Hematopoietic multipotent progenitor cell treated with erythropoietin and hydrocortisone succinate and interleukin-3 and kit ligand, for 17 days (in vitro differentiated cells): ENCODE measurements around the gene HNRNPF.

Experiments used
- DNase-seq: peaks from one replicate; pipeline ENCODE4 v3.0.0-alpha.2; 2015; ENCODE audit warnings: low spot score

HNRNPF gene

GRCh38 chr10:43376828-43377423, 32.1 kb downstream of the HNRNPF start:
- DNase-seq: no peak

GRCh38 chr10:43376046-43376635, 32.8 kb downstream of the HNRNPF start:
- no peak for DNase-seq

DNA sequence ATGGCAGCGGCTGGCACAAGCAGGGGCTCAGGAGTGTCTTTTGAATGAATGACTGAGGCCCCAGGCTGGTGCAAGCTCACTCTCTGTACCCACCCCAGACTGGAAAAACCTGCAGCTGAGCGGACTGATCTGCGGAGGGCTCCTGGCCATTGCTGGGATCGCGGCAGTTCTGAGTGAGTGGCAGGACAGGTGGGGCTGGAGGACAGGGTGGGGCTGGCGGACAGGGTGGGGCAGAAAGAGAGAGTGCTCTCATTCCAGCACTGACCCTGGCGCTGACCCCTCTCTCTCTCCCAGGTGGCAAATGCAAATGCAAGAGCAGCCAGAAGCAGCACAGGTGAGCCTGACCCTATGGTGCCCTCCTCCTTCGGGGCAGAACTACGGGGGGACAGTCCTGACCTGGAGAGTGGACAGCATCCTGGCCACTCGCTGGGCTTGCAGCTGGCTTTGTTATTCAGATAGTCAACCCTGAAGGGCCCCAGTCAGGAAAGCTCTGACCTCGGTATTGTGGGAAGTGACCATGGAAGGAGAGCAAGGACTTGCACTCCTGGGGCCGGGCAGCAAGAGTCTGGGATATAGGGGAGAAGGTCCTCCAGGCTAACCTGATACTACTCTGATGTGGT, 33.5 kb downstream of the HNRNPF start:
- DNase-seq: no peak

GRCh38 chr10:43374194-43374593, 34.8 kb downstream of the HNRNPF start:
- no peak for DNase-seq

DNA sequence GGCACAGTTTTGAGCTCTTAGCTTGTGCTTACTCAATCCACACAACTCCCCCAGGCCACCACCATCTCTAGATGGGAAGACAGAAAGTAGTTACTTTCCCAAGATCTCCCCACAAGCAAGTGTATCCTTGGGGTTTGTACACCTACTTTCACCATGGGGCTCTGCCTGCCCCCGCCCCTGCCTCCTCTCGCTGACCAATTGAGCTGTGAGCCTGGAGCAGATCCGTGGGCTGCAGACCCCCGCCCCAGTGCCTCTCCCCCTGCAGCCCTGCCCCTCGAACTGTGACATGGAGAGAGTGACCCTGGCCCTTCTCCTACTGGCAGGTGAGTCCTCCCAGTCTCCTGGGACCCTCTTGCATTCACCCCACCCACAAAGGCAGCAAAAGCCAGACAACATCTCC, 35.5 kb downstream of the HNRNPF start:
- no peak for DNase-seq

DNA sequence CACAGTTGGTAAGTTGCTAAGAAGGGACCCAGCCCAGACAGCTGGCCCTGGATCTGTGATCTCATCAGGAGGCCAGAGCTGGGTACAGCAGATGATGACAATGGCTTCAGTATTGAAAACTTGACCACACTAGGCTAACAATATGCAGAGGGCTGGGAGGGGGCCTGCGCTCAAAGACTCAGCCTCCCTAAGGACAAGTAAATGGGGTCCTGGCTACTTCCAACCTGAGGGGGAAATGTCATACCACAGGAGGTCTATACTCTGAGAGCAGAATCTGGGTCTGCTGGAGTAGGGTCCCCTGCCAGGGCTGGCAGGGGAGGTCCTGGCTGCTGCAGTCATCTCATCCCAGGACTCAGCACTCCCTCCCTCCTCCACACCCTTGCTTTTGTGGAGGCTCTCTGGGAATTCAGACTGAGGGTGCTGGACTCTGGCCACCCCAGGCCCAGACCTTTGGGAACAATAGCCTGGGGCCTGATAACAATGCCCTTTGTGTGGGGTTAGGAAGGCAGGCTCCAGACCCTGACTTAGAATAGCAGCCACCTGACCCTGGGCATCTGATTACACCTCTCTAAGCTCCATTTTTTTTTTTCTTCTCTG, 36.1 kb downstream of the HNRNPF start:
- no peak for DNase-seq

- no peak for DNase-seq
Measured at GRCh38 chr10:43371418-43371817, 37.6 kb downstream of the HNRNPF start, which contains the start of gene FXYD4. Gene FXYD4 (plus strand): TSS chr10:43371636. CDS start chr10:43373747, 2,111 bp downstream.

DNA sequence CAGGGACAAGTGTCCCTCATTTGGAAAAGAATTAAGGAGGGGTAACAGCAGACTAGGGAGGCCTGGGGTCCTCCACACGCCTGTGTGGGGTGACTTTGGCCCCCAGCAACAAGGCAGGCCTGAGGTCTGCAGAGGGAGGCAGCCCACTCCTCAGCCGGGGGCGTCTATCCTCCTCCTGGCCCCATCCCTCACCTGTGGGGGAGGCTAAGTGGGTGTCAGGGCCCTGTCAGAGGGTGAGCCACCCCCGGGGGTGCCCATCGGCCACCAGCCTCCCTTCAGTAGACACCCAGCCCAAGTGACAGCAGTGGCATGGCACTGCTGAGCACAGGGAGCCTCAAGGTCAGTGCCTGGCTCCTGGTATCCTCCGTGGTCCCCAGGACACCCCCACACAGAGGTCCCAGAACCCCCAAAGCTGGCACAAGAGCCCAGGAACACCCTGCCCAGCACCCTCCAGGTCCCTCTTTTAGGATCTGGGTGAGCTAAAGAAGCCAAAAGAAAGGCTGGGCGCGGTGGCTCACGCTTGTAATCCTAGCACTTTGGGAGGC, 38.2 kb downstream of the HNRNPF start:
- no peak for DNase-seq

GRCh38 chr10:43369921-43370320, 39.1 kb downstream of the HNRNPF start:
- DNase-seq: no peak

DNA sequence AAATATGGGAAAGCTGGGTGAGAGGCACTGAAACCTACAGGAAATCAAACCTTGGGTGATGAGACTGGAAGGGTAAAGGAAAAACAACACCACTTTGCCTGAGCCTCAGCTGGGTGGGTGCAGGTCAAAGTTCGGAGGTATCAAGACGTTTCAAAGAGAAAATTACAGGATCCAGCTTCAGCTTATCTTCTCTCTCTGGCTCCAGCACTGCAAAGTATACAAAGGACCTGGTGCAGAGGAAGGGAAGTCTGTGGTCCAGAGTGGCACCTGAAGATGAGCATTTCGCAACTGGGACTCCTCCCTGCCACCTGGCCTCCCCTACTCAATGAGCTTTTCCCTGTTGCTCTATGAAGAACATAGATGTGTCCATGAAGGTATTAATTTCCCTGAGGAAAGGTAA, 44.0 kb downstream of the HNRNPF start:
- no peak for DNase-seq

- peak; percentile 81 for DNase-seq
Measured at GRCh38 chr10:43362191-43362839, 46.7 kb downstream of the HNRNPF start.

GRCh38 chr10:43361547-43362190, 47.3 kb downstream of the HNRNPF start:
- no peak for DNase-seq

GRCh38 chr10:43360086-43360485, 48.9 kb downstream of the HNRNPF start:
- DNase-seq: no peak

DNA sequence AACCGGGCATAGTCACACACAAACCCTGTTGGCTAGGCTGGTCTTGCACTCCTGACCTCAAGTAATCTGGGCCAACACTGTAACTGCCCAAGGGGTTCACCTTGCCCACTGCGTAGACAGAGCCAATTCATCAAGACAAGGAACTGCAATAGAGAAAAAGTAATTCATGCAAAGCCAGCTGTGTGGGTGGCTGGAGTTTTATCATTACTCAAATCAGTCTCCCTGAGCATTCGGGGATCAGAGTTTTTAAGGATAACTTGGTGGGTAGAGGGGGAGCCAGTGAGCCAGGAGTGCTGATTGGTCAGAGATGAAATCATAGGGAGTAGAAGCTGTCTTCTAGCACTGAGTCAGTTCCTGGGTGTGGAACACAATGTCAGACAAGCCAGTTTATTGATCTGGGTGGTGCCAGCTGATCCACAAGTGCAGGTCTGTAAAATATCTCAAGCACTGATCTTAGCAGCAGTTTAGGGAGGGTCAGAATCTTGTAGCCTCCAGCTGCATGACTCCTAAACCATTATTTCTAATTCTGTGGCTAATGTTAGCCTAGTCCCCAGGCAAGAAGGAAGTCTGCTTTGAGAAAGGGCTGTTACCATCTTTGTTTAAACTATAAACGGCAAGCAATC, 53.1 kb downstream of the HNRNPF start:
- no peak for DNase-seq

DNA sequence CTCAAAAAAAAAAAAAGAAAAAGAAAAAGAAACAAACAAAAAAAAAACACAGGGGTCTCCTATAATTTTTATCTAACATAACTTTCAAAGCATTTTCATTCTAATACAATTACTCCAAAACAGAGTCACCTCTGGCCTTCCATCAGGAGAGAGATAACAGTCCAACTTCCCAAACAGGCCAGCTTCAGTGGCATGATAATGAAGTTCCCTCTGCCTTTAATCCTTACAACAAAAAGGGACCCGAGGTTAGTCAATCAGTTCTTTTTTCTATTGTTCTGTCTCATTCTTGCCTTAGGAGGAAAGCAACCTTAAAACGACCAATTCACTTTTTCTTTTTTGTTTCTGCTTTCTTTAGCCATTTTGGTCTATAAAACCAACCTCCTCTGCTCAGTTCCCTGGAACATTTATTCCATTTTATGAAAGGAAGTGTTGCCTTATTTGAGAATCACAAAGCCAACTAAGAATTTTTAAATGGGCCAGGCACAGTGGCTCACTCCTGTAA, 54.1 kb downstream of the HNRNPF start:
- no peak for DNase-seq

GRCh38 chr10:43354330-43354635, 54.7 kb downstream of the HNRNPF start:
- DNase-seq: no peak

DNA sequence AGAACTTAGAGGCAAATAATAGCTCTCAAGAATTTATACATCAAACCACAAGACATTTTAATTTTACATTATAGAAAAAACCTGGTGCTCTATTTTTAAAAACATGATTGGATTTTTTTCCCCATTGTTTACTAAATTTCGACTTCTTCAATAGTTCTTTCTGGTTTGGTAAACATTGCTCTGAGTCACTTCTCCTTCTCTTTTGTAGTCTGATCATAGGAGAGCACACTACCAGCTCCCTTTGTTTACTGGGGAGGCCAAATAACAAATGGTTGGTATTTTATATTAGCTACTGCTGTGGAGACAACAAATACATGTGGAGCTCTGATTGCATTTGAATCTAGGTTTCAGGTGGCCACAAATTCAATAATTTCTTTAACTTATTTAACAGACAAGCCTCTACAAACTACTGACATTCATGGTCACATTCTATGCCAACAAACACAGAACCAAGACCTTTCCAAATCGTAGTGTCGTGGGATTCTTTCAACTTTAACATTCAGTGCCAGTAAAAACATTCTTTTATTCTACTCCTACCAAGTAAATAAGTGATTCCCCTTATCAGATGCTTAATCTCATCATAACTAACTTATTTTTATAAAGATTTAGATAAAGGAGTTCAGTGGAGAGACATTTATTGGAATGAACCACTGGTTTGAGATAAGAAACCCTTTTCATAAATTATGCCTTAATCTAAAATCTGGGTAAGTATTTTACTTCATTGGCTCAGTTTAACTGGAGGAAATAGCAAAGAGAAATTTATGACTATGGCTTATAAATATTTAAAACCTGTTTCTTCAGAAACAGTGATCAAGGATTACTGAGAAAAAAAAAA, 55.3 kb downstream of the HNRNPF start:
- no peak for DNase-seq

GRCh38 chr10:43352951-43353350, 56.0 kb downstream of the HNRNPF start:
- no peak for DNase-seq

DNA sequence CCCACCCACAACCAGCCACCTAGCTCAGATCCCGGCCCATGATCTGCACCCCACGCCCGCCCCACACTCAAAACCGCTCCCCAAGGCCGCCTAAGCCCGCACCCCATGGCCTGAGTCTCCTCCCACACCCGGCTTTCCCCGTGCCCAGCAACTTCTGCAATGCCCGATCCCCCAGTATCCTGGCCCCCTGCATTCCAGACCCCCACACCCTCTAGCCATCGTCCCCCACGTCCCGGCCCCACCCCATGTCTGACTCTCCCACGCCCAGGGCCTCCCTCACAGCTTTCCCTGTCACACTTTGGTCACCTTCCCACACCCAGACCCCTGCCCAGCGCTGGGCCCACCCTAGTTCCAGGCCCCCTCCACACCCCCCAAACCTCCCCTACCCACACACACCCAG, 57.7 kb downstream of the HNRNPF start:
- DNase-seq: no peak

- DNase-seq: no peak
Measured at GRCh38 chr10:43350686-43351085, 58.3 kb downstream of the HNRNPF start.

- DNase-seq: no peak
Measured at GRCh38 chr10:43350156-43350555, 58.8 kb downstream of the HNRNPF start.
